ENCODE data around the gene RAB30.
"Not testable (repeated sequence)": the region's sequence is repeated elsewhere in the genome, so short reads cannot be mapped to it uniquely, and the experiment has no call there.

RAB30 gene

DNA sequence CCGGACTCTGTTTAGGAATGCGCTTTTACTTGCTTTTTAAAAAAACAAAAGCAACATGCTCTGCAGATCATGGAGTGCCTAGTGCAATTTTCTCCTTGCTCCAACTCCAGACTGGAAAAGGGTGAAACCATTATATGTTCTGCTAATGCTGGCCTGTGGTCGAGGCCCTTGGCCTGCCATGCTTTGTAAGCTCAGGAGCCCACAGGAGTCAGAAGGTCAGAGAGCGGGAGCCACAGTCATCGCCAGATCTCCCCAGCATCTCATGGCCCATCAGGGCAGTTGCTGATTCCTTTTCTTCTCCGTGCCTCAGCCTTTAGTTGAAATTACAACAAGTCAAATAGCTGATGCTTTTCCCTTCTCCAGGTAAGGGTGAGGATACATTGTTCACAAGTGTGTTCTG, 89.8 kb downstream of the RAB30 start:
- DNase-seq (ENCODE audit: low spot score) = peak; percentile 28

- DNase-seq (ENCODE audit: low spot score) = no peak
Observed at GRCh38 chr11:82980947-82981346, 90.8 kb downstream of the RAB30 start.

DNA sequence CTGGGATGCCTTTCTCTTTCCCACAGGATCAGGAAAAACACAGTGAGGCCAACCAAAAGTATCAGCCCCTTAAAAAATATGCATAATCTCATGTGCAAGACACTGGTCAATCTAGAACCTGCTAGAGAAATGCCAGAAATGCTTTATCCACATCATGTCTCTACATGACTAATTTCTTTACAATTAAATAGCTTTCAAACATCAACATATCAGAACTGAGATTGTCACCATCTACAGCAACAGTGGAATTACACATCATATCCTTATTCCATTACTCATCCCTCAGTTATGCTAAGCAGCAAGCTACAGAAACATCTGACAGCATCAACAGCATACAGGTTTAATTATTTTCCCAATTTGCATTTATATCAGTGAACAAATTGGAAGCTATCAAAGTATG, 91.4 kb downstream of the RAB30 start:
- peak; percentile 91 for DNase-seq (ENCODE audit: low spot score)

DNA sequence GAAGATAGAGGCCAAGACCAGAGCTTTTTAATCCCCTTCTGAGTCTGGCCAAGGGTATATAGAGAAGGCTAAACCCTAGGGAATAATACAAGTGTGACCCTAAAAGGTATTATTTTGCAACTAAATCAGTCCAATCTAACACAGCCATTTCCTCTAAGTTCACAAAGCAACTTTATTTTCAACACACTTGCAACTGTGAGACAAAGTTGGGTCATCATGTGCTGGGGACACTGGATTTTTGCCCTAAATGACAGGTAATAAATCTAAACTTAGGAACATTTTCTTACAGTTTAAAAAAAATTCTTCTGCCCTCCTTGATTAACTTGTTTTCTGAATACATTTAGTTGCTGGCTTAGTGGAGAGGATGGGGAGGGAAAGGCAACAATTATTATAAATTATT, 91.9 kb downstream of the RAB30 start:
- no peak for DNase-seq (ENCODE audit: low spot score)

DNA sequence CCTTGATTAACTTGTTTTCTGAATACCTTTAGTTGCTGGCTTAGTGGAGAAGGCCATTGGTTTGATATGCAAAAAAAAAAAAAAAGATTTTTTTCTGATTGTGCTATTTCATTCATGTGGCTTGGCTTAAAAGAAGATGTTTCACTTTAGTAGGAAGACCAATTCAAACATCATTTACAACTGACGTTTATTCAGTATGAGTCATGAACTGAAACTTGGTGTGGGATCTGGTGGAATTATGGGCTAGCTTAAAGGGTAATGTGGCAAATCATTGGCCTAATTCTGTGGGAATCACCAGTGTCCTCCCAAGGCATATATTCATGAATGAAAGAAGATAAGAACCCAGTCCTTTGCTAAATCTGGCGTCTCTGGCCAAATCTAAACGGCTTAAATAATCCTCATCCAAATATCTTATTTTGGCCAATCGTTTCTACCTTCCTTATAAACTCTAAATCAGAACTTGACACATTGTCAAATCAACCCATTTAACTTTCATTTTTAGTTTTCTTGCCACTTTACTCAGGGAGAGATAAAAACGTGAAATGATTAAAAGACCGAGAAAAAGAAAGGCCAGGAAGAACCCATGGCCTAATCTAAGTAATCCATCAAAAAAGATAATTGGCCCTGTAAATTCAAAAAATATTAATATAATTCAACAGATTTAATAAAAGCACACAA, 93.1 kb downstream of the RAB30 start:
- peak; percentile 84 for DNase-seq (ENCODE audit: low spot score)

GRCh38 chr11:82976786-82977185, 94.9 kb downstream of the RAB30 start:
- no peak for DNase-seq (ENCODE audit: low spot score)

- DNase-seq (ENCODE audit: low spot score) = no peak
Observed at GRCh38 chr11:82975882-82976281, 95.8 kb downstream of the RAB30 start.

GRCh38 chr11:82974851-82975250, 96.8 kb downstream of the RAB30 start:
- DNase-seq (ENCODE audit: low spot score) = no peak

- no peak for DNase-seq (ENCODE audit: low spot score)
Observed at GRCh38 chr11:82974135-82974534, 97.6 kb downstream of the RAB30 start.

GRCh38 chr11:82972103-82972502, 99.6 kb downstream of the RAB30 start:
- no peak for DNase-seq (ENCODE audit: low spot score)

- DNase-seq (ENCODE audit: low spot score) = not testable (repeated sequence)
Observed at GRCh38 chr11:82971519-82971946, 100.2 kb downstream of the RAB30 start.

DNA sequence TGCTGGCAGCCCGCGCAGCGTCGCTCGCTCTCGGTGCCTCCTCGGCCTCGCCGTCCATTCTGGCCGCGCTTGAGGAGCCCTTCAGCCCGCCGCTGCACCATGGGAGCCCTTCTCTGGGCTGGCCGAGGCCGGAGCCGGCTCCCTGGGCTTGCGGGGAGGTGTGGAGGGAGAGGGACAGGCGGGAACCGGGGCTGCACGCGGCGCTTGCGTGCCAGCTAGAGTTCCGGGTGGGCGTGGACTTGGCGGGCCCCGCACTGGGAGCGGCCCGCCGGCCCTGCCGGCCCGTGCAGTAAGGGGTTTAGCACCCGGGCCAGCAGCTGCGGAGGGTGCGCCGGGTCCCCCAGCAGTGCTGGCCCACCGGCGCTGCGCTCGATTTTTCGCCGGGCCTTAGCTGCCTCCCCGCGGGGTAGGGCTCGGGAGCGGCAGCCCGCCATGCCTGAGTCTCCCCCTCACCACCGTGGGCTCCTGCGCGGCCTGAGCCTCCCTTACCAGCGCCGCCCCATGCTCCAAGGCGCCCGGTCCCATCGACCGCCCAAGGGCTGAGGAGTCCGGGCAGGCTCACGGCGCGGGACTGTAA, 101.1 kb downstream of the RAB30 start:
- not testable (repeated sequence) for DNase-seq (ENCODE audit: low spot score)

DNA sequence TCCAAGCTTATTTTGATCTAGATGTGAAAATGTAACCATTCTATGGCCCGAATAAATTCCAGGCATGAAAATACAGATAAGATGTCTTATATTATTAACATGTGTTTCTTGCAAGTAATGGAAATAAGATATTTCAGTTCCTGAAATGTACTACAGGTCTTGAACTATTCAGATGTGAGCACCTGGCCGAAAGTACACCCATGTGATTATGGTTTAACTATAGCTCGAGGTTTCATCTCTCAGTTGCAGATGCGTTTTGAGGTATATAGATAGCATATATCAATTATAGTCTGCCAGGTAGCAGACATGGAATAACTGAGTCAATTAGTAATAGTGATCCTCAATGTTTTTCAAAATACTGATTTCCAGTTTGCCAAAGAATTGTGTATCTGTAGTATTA, 101.9 kb downstream of the RAB30 start:
- DNase-seq (ENCODE audit: low spot score) = no peak

DNA sequence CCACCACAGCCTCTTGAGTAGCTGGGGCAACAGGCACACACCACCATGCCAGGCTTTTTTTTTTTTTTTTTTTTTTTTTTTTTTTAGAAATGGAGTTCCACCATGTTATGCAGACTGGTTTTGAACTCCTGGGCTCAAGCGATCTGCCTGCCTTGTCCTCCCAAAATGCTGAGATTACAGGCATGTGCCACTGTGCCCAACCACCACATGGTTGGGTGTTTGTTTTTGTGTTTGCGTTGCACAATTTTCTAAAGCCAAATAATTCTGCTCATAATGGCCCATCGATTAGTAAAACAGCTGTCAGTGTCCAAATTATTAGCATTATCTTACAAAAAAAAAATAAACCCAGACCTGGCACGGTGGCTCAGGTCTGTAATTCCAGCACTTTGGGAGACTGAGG, 104.3 kb downstream of the RAB30 start:
- DNase-seq (ENCODE audit: low spot score) = no peak

GRCh38 chr11:82962021-82962420, 109.7 kb downstream of the RAB30 start:
- DNase-seq (ENCODE audit: low spot score) = not testable (repeated sequence)

DNA sequence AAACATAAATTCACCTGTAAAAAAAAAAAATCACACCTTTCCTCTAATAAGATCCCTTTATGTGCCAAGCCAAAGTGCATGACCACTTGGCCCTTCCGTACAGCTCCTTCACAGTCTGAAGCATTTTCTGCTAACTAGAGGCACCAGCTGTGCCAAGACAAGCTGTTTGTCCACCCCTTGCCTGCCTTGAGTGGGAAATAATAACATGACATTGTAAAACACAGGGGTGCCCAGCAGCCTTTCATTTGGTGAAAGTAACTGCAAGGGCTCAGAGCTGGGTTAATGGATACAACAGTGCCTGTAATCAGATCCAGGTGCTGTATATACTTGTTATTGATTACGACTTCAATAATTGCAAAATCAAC, 110.9 kb downstream of the RAB30 start:
- DNase-seq (ENCODE audit: low spot score) = no peak

DNA sequence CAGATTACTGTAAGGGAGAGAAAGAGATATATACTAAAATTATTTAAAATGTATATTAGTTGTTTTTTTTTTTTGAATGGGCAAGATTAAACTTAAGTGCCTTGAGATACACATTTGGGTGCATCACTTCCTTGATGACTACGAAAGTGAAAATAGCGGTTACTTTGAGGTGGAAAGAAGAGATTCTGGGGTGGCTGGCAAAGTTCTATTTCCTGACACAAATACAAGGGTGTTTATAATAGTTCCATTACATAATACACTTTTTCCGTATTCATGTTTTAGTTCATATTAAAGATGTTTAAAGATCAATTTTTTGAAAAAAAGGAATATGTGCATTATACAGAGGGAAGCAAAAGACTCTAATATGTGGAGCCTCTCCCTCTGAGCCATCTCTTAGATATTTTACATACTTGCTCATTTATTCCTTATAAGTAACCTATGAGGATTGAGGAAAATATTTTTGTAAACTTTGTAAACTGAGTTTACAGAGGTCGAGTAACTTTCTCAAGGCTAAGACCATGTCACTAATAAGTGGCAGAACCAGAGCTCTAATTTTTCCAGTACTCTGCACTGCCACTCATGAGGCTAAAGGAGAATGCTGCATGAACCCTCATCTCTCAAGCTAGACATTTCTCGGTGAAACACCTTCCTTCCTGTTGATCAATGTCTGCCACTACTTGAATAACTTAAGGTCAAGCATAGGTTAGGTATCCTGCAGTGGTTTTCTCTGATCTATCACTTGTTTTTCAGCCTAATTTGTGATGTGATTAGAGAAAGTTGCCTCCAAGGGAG, 111.5 kb downstream of the RAB30 start:
- DNase-seq (ENCODE audit: low spot score) = no peak

DNA sequence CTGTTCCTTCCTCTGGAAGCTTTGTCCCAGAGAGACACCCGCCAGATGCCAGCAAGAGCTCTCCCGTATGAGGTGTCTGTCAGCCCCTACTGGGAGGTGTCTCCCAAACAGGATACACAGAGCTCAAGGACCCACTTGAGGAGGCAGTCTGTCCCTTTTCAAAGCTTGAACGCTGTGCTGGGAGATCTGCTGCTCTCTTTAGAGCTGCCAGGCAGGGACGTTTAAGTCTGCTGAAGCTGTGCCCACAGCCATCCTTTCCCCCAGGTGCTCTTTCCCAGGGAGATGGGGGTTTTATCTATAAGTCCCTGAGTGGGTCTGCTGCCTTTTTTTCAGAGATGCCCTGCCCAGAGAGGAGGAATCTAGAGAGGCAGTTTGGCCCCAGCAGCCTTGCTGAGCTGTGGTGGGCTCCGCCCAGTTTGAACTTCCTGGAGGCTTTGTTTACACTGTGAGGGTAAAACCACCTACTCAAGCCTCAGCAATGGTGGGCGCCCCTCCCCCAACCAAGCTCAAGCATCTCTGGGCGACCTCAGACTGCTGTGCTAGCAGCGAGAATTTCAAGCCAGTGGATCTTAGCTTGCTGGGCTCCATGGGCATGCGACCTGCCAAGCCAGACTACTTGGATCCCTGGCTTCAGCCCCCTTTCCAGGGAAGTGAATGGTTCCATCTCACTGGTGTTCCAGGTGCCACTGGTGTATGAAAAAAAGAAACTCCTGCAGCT, 115.8 kb downstream of the RAB30 start:
- peak; percentile 4 for DNase-seq (ENCODE audit: low spot score)

DNA sequence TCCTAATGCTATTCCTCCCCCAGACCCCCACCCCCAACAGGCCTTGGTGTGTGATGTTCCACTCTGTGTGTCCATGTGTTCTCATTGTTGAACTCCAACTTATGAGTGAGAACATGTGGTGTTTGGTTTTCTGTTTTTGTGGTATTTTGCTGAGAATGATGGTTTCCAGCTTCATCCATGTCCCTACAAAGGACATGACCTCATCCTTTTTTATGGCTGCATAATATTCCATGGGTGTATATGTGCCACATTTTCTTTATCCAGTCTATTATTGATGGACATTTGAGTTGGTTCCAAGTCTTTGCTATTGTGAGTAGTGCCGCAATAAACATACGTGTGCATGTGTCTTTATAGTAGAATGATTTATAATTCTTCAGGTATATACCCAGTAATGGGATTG, 121.2 kb downstream of the RAB30 start:
- not testable (repeated sequence) for DNase-seq (ENCODE audit: low spot score)

DNA sequence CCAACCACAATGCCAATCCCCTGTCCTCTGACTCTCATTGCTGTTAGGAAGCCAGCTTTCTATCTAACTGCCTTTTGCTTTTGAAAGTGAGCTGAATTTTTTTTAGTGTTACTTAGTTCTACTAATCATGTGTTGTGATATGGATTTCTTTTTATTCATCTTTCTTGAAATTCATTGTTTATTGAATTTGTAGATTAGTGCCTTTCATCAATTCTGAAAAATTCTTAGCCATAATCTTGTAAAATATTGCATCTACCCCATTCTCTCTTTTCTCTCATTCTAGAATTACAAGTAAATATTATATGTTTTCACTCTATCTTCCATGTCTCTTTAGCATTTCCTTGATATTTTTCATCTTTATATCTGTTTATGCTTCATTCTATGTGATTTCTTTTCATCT, 122.3 kb downstream of the RAB30 start:
- no peak for DNase-seq (ENCODE audit: low spot score)

- DNase-seq (ENCODE audit: low spot score) = no peak
Observed at GRCh38 chr11:82945682-82946081, 126.0 kb downstream of the RAB30 start.

DNA sequence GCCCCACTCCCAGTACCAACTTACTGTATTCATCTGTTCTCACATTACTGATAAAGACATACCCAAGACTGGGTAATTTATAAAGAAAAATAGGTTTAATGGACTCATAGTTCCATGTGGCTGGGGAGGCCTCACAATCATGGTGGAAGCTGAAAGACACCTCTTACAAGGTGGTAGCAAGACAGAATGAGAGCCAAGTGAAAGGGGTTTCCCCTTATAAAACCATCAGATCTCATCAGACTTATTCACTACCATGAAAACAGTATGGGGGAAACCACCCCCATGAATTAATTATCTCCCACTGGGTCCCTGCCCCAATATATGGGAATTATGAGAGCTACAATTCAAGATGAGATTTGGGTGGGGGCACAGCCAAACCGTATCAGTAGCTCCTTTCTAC, 126.7 kb downstream of the RAB30 start:
- not testable (repeated sequence) for DNase-seq (ENCODE audit: low spot score)

DNA sequence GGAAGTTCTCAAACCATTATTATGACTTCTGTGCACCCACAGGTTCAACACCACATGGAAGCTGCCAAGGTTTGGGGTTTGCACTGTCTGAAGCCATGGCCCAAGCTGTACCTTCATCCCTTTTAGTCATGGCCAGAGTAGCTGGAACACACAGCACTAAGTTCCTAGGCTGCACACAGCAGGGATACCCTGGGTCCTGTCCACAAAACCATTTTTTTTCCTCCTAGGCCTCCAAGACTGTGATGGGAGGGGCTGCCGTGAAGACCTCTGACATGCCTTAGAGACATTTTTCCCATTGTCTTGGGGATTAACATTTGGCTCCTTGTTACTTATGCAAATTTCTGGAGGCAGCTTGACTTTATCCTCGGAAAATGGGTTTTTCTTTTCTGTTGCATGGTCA, 127.5 kb downstream of the RAB30 start:
- DNase-seq (ENCODE audit: low spot score) = no peak
